Cardiac muscle cell (in vitro differentiated cells and primary cell): ENCODE measurements around the gene UBXN11. TPM values are rescaled to one million over a fixed set of nuclear protein-coding genes. Genes with fewer than 3 reads are reported as not detected.

ENCODE experiments used
- DNase-seq, 2 donors: peaks; one replicate each; pipeline versions ENCODE4 v3.0.0 to v3.0.0-alpha.2; 2010 to 2017; ENCODE audit warnings: low read depth in 1 of 2, low spot score in 1 of 2
- H3K27ac ChIP-seq: fragments of 200-600 bp; sonication (generic); 2 replicates; pipeline ENCODE4 v1.5.1; 2016
- H3K27me3 ChIP-seq: fragments of 200-600 bp; sonication (generic); 2 replicates; pipeline ENCODE4 v1.6.0; 2016; ENCODE audit warnings: control low read depth
- H3K36me3 ChIP-seq: fragments of 200-600 bp; sonication (generic); 2 replicates; pipeline ENCODE4 v1.5.1; 2016; ENCODE audit warnings: control low read depth
- H3K4me1 ChIP-seq: fragments of 200-600 bp; sonication (generic); 2 replicates; pipeline ENCODE4 v1.8.1; 2017; ENCODE audit warnings: low read depth, mild to moderate bottlenecking, mixed run types
- H3K4me3 ChIP-seq: fragments of 200-600 bp; sonication (generic); 2 replicates; pipeline ENCODE4 v1.5.1; 2016; ENCODE audit warnings: mild to moderate bottlenecking
- H3K9me3 ChIP-seq: fragments of 200-600 bp; sonication (generic); 2 replicates; pipeline ENCODE4 v1.5.1; 2017; ENCODE audit warnings: low read depth, mild to moderate bottlenecking, control low read depth
- CTCF ChIP-seq: IDR thresholded peaks from 2 replicates; pipeline ENCODE4 v1.5.1; 2012; ENCODE audit warnings: low read depth, mild to moderate bottlenecking, low read length
- polyA plus RNA-seq: library from polyadenylated mRNA; unstranded; fragments of >200 nt; fragmentation: Nextera tagmentation; extraction: Ambion mirVana; gene quantifications from 2 replicates; pipeline ENCODE4 v1.2.1, GENCODE V29; 2016
- total RNA-seq: library from RNA; depleted of rRNA; stranded (reverse); fragments of >200 nt; gene quantifications from 2 replicates; pipeline ENCODE4 v1.2.3, GENCODE V29; 2016

The UBXN11 gene
- total and polyA plus RNA-seq, 2 experiments from 2014 or later = 21.1 to 41.3 TPM

GRCh38 chr1:26237230-26237966 is 69.0 kb downstream of the UBXN11 start:
- peak in 1 of 2 donors; percentile 40 for DNase-seq
- Histone ChIP-seq H3K4me3 (no peak overlapping the region), H3K36me3 (peaks cover 6% of the 10 kb centered on the region), H3K27ac (no peak overlapping the region), H3K27me3 (no peaks in the 10 kb centered on the region), H3K9me3 (no peaks in the 10 kb centered on the region), H3K4me1 (peaks cover 5% of the 10 kb centered on the region)
- no peak for TF ChIP-seq CTCF

GRCh38 chr1:26234644-26235370 is 71.6 kb downstream of the UBXN11 start:
- no peaks in the 10 kb centered on the region for H3K27me3 ChIP-seq
- peaks cover 5% of the 10 kb centered on the region for H3K4me1 ChIP-seq
- H3K36me3 ChIP-seq = peaks cover 2% of the 10 kb centered on the region
- H3K9me3 ChIP-seq = no peaks in the 10 kb centered on the region
- peak; percentile 10 for TF ChIP-seq CTCF
- H3K4me3 ChIP-seq = peak overlapping the region; percentile 80
- peak overlapping the region; percentile 87 for H3K27ac ChIP-seq
- DNase-seq = peak; percentile 21 to 24

GRCh38 chr1:26233903-26234643 is 72.4 kb downstream of the UBXN11 start, which contains the start of gene CEP85:
Gene CEP85, plus strand, starts transcription at chr1:26234200. Its CDS starts 5,584 bp downstream, at chr1:26239784.
- H3K27ac ChIP-seq = peak within 1 kb of the TSS; percentile 87
- peak within 1 kb of the TSS; percentile 80 for H3K4me3 ChIP-seq
- H3K27me3 ChIP-seq = no peaks in the 10 kb centered on the region
- H3K4me1 ChIP-seq = peaks cover 5% of the 10 kb centered on the region
- TF ChIP-seq CTCF = peak; percentile 89
- H3K36me3 ChIP-seq = no peaks in the 10 kb centered on the region
- H3K9me3 ChIP-seq = no peaks in the 10 kb centered on the region
- DNase-seq = peak; percentile 99

Other genes with a start within 250 kb of the UBXN11 start
- gene TRIM63, start 239.0 kb downstream of the UBXN11 start, total RNA-seq = 29.4 and 39.6 TPM in 2 replicates
- 25.8 and 32.8 TPM in 2 replicates for gene TRIM63, start 239.0 kb downstream of the UBXN11 start, polyA plus RNA-seq
- gene PDIK1L, start 194.8 kb downstream of the UBXN11 start, total RNA-seq = 3.7 and 8.5 TPM in 2 replicates
- gene PDIK1L, start 194.8 kb downstream of the UBXN11 start, polyA plus RNA-seq = 4.2 and 7.1 TPM in 2 replicates
- gene FAM110D, start 147.6 kb downstream of the UBXN11 start, total RNA-seq = 4.7 and 6.8 TPM in 2 replicates
- gene FAM110D, start 147.6 kb downstream of the UBXN11 start, polyA plus RNA-seq = 8.1 and 10.9 TPM in 2 replicates
- not detected in 2 replicates for gene C1orf232, start 137.7 kb downstream of the UBXN11 start, total RNA-seq
- not detected in 2 replicates for gene C1orf232, start 137.7 kb downstream of the UBXN11 start, polyA plus RNA-seq
- 34.5 and 47.8 TPM in 2 replicates for gene ZNF593, start 136.7 kb downstream of the UBXN11 start, total RNA-seq
- gene ZNF593, start 136.7 kb downstream of the UBXN11 start, polyA plus RNA-seq = 43.6 and 58.0 TPM in 2 replicates
- not detected in 2 replicates for gene ZNF593OS, start 134.8 kb downstream of the UBXN11 start, total RNA-seq
- gene ZNF593OS, start 134.8 kb downstream of the UBXN11 start, polyA plus RNA-seq = 2.9 and 3.4 TPM in 2 replicates
- gene CNKSR1, start 129.1 kb downstream of the UBXN11 start, total RNA-seq = 8.4 and 9.7 TPM in 2 replicates
- gene CNKSR1, start 129.1 kb downstream of the UBXN11 start, polyA plus RNA-seq = 7.5 and 7.6 TPM in 2 replicates
- 0.42 TPM in 1 of 2 replicates, not detected in the other for gene CATSPER4, start 116.0 kb downstream of the UBXN11 start, total RNA-seq
- 0.50 TPM in 1 of 2 replicates, not detected in the other for gene CATSPER4, start 116.0 kb downstream of the UBXN11 start, polyA plus RNA-seq
- gene CEP85, start 72.4 kb downstream of the UBXN11 start, total RNA-seq = 32.7 and 33.2 TPM in 2 replicates
- 22.9 and 28.8 TPM in 2 replicates for gene CEP85, start 72.4 kb downstream of the UBXN11 start, polyA plus RNA-seq
- gene SH3BGRL3, start 26.6 kb downstream of the UBXN11 start, total RNA-seq = 23.0 and 32.9 TPM in 2 replicates
- 93.4 and 119 TPM in 2 replicates for gene SH3BGRL3, start 26.6 kb downstream of the UBXN11 start, polyA plus RNA-seq
- not detected in 2 replicates for gene CD52, start 11.3 kb upstream of the UBXN11 start, total RNA-seq
- gene CD52, start 11.3 kb upstream of the UBXN11 start, polyA plus RNA-seq = 2.0 and 3.3 TPM in 2 replicates
- gene CRYBG2, start 47.5 kb upstream of the UBXN11 start, total RNA-seq = 0.06 TPM in 1 of 2 replicates, not detected in the other
- gene CRYBG2, start 47.5 kb upstream of the UBXN11 start, polyA plus RNA-seq = 0.89 and 1.7 TPM in 2 replicates
- gene ZNF683, start 66.1 kb upstream of the UBXN11 start, total RNA-seq = not detected in 2 replicates
- gene ZNF683, start 66.1 kb upstream of the UBXN11 start, polyA plus RNA-seq = not detected in 2 replicates
- gene LIN28A, start 104.2 kb upstream of the UBXN11 start, total RNA-seq = 7.2 and 16.6 TPM in 2 replicates
- gene LIN28A, start 104.2 kb upstream of the UBXN11 start, polyA plus RNA-seq = 3.4 and 5.6 TPM in 2 replicates
- 48.7 and 51.1 TPM in 2 replicates for gene DHDDS, start 125.7 kb upstream of the UBXN11 start, total RNA-seq
- gene DHDDS, start 125.7 kb upstream of the UBXN11 start, polyA plus RNA-seq = 41.7 and 46.8 TPM in 2 replicates
- gene HMGN2, start 165.8 kb upstream of the UBXN11 start, total RNA-seq = 417 and 533 TPM in 2 replicates
- 792 and 1,191 TPM in 2 replicates for gene HMGN2, start 165.8 kb upstream of the UBXN11 start, polyA plus RNA-seq
- 32.4 and 46.2 TPM in 2 replicates for gene RPS6KA1, start 223.1 kb upstream of the UBXN11 start, total RNA-seq
- gene RPS6KA1, start 223.1 kb upstream of the UBXN11 start, polyA plus RNA-seq = 22.6 and 26.9 TPM in 2 replicates